ENCODE measurements around the gene RNF4.
A peak's percentile ranks its signal among the peaks of the same experiment; 100 is the strongest.
"Not testable (repeated sequence)": the region's sequence is repeated elsewhere in the genome, so short reads cannot be mapped to it uniquely, and the experiment has no call there.

Gene RNF4

GRCh38 chr4:2468456-2469191 lies at the start of gene RNF4:
Gene RNF4 (plus strand): TSS chr4:2469106. CDS start chr4:2490494, 21,388 bp downstream.
- DNase-seq, result peak; percentile 93

- DNase-seq, result no peak
Measured at GRCh38 chr4:2419814-2420213, 49.1 kb upstream of the RNF4 start.

- DNase-seq, result no peak
Measured at GRCh38 chr4:2421928-2422327, 47.0 kb upstream of the RNF4 start.

GRCh38 chr4:2423066-2423465 lies 45.8 kb upstream of the RNF4 start:
- no peak for DNase-seq

GRCh38 chr4:2423695-2424094 lies 45.2 kb upstream of the RNF4 start:
- no peak for DNase-seq

GRCh38 chr4:2424581-2424980 lies 44.3 kb upstream of the RNF4 start:
- DNase-seq, result no peak

GRCh38 chr4:2425386-2426068 lies 43.4 kb upstream of the RNF4 start:
- no peak for DNase-seq

- DNase-seq, result no peak
Measured at GRCh38 chr4:2426069-2426397, 42.9 kb upstream of the RNF4 start.

GRCh38 chr4:2426711-2427275 lies 42.1 kb upstream of the RNF4 start:
- no peak for DNase-seq

GRCh38 chr4:2427383-2428334 lies 41.2 kb upstream of the RNF4 start:
- no peak for DNase-seq

- no peak for DNase-seq
Measured at GRCh38 chr4:2428496-2429213, 40.3 kb upstream of the RNF4 start.

- DNase-seq, result not testable (repeated sequence)
Measured at GRCh38 chr4:2429945-2430757, 38.8 kb upstream of the RNF4 start.

GRCh38 chr4:2432004-2432403 lies 36.9 kb upstream of the RNF4 start:
- DNase-seq, result no peak

- no peak for DNase-seq
Measured at GRCh38 chr4:2432991-2433530, 35.8 kb upstream of the RNF4 start.

GRCh38 chr4:2433609-2434350 lies 35.1 kb upstream of the RNF4 start:
- no peak for DNase-seq

GRCh38 chr4:2434420-2434819 lies 34.5 kb upstream of the RNF4 start:
- no peak for DNase-seq

- DNase-seq, result no peak
Measured at GRCh38 chr4:2436301-2436700, 32.6 kb upstream of the RNF4 start.

- DNase-seq, result no peak
Measured at GRCh38 chr4:2436761-2437474, 32.0 kb upstream of the RNF4 start.

GRCh38 chr4:2437475-2438215 lies 31.3 kb upstream of the RNF4 start:
- no peak for DNase-seq

All from KG1 (cell line).